GM10847 (cell line): ENCODE data around the gene NYNRIN.

Source experiments
- POLR2A ChIP-seq: IDR thresholded peaks from 2 replicates; pipeline ENCODE4 v1.6.1; 2011; ENCODE audit not compliant: insufficient read length; ENCODE audit errors: extremely low read depth

Gene NYNRIN

DNA sequence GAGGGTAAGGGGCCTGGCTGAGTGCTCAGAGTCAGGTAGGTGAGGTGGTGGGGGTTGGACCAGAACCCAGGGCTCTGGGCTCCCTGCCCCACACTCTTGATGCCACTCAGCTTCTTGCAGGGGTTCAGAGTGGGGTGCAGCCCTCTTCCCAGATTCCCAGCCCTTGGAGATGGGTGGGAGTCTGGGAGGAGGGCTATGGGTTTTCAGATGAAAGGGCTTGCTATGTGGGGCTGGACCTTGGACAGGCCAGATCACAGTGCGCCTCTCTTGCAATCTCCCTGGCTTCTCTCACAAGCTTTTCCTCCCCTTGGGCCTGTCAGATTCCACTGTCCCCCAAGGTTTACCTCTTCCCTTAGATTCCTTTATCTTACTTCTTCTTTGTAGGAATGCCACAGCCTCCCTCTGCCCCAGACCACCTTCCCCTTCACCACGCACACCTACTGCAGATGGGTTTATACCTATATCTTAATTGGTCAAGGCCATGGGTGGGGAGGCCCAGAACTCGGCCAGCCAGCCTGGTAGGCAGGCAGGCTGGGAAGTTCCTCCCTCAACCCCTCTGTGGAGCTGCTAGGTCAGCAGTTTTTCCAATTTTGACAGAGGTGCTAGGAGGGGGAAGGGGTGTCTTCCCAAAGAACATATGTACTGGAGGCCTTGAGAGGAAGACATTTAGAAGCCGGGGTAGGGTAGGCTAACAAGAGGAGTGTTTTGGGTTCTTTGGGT lies 1.4 kb downstream of the NYNRIN start:
- no peak for TF ChIP-seq POLR2A

DNA sequence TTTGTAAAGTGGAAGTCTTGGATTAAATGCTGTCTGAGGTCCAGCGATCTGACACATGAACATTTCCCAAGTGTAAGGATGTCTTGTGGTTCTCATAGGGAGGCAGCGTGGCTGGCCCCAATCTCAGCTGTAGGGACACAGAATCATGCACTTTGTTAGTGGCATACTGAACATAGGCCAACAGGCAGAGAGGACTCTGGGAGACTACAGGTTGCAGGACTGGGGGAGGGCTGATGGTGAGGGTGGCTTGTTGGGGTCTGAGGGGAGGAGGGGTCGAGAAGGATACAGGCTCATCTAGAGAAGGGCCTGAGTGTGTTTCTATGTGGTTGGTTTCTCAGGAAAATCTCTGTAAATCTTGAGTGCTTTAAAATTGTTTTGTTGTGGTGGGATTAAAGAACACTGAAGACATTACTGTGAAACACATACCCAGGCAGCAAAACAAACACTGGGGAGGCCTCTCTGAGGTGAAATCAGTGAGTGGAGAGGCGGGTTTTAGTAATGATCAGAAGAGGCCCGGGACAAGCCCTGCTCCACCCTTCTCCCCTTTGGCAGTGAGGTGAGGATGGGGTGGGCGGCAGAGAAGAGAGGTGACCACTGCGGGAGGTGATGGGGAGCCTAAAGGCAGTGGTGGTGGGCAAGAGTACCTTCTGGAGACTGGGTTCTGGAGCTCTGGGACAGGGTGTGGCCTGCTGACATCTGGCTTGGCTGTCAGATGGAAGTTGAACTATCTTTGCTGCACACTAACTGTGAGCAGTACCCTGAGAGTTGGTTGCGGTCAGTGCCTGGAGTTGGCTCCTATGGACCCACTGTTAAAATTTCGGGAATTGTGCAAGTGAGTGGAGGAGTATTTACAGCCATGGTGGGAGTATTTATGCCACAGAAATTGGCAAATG lies 3.3 kb downstream of the NYNRIN start:
- TF ChIP-seq POLR2A = no peak

GRCh38 chr14:24403294-24403998 lies 4.6 kb downstream of the NYNRIN start:
- no peak for TF ChIP-seq POLR2A

DNA sequence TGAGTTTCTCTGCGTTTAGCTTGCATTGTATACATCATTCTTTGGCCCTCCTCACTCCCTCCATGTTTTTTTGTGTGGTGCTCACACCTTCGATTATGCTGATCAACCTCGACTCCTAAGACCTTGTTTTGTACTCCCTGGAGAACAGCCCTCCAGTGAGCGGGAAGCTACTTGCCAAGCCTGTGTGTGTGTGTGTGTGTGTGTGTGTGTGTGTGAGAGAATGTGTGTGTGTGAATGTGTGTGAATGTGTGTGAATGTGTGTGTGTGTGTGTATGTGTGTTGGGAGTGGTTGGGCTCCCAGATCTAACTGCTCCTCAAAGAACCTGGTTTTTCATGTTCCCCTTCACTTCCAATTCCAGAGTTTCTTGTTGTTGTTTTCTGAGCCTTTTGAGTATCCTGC lies 6.0 kb downstream of the NYNRIN start:
- TF ChIP-seq POLR2A = no peak

- TF ChIP-seq POLR2A = no peak
Observed at GRCh38 chr14:24406416-24406815, 7.6 kb downstream of the NYNRIN start.

DNA sequence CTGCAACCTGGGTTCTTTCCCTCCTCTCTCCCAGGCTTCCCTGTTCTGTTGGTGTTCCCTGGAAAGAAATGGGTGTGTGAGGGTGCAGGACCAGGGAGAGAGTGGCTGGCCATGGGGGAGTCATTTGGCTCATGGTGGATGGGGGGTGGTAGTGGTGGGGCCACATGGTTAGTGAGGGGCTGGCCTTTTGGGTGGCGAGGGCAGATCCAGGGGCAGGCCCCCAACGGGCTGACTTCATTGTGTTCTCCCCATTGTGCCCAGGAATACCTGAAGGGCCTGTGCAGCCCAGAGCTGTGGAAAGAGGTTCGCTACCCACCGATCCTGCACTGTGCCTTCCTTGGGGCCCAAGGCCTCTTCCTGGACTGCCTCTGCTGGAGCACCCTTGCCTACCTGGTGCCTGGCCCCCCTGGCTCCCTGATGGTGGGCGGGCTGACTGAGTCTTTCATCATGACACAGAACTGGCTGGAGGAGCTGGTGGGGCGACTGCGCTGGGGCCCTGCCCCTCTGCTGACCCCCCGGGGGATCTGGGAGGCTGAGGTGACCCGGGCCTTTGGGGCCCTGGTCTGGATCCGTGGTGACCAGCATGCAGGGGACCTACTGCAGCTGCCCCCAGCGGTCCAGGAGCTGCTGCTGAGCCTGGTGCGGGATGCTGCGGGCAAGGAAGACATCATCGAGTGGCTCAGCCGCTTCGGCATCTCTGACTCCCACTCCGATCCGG lies 9.0 kb downstream of the NYNRIN start:
- no peak for TF ChIP-seq POLR2A

DNA sequence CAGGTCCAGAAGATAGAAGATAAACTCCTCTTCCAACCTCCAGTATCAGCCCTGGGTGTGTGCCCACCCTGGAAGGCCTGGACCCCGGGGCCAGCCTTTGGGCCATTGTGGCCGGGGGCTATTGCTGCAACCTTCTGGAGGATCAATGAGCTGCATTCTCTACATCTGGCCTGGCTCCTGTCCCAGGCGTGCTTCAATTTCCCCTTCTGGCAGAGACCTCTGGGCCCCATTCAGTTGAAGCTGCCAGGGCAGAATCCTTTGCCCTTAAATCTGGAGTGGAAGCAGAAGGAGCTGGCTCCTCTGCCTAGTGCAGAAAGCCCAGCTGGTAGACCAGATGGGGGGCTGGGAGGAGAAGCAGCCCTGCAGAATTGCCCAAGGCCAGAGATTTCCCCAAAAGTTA lies 10.0 kb downstream of the NYNRIN start:
- no peak for TF ChIP-seq POLR2A

GRCh38 chr14:24409192-24409591 lies 10.4 kb downstream of the NYNRIN start:
- TF ChIP-seq POLR2A = no peak

DNA sequence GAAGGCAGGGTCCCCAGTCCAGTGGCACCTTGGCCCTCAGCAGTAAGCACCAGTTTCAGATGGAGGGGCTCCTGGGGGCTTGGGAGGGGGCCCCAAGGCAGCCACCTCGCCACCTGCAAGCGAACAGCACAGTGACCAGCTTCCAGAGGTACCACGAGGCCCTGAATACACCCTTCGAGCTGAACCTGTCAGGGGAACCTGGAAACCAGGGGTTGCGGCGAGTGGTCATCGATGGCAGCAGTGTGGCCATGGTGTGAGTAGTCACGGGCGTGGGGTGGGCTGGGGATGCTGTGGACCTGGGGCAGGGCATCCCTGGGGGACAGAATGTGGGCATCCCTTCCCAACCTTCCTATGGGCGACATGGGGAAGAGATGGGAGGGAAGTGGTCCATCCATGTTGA lies 11.2 kb downstream of the NYNRIN start:
- no peak for TF ChIP-seq POLR2A

GRCh38 chr14:24411443-24412389 lies 12.9 kb downstream of the NYNRIN start:
- TF ChIP-seq POLR2A = no peak

GRCh38 chr14:24414077-24414476 lies 15.3 kb downstream of the NYNRIN start:
- TF ChIP-seq POLR2A = no peak

- TF ChIP-seq POLR2A = no peak
Observed at GRCh38 chr14:24414732-24415420, 16.1 kb downstream of the NYNRIN start.

- TF ChIP-seq POLR2A = no peak
Observed at GRCh38 chr14:24415421-24416253, 16.8 kb downstream of the NYNRIN start.
